GM19324 (cell line): ENCODE measurements around the gene MAST1.

ENCODE experiments used
- ATAC-seq: cut with Tn5 transposase; IDR thresholded peaks from one replicate; pipeline ENCODE4 v1.9.1; 2021; ENCODE audit warnings: mild to moderate bottlenecking, moderate library complexity; ENCODE audit not compliant: unreplicated experiment, low FRiP score

MAST1 gene

GRCh38 chr19:12867120-12868099 is 29.1 kb downstream of the MAST1 start:
- no peak for ATAC-seq

GRCh38 chr19:12868540-12869112 is 30.3 kb downstream of the MAST1 start:
- ATAC-seq = no peak

- no peak for ATAC-seq
These were observed 33.4 kb downstream of the MAST1 start for GRCh38 chr19:12871681-12872080.

GRCh38 chr19:12872255-12872654 is 33.9 kb downstream of the MAST1 start:
- ATAC-seq = no peak

GRCh38 chr19:12872941-12873890 is 34.9 kb downstream of the MAST1 start:
- no peak for ATAC-seq

- no peak for ATAC-seq
These were observed 35.8 kb downstream of the MAST1 start for GRCh38 chr19:12873891-12874745.

- ATAC-seq = no peak
These were observed 36.8 kb downstream of the MAST1 start for GRCh38 chr19:12875086-12875485.

- no peak for ATAC-seq
These were observed 42.3 kb downstream of the MAST1 start for GRCh38 chr19:12880551-12881171.

- peak; percentile 80 for ATAC-seq
These were observed 43.0 kb downstream of the MAST1 start, which contains the start of gene DNASE2 for GRCh38 chr19:12881172-12881808. Gene DNASE2, minus strand, starts transcription at chr19:12881449. Its CDS starts 74 bp downstream, at chr19:12881375.

- ATAC-seq = no peak
These were observed 44.3 kb downstream of the MAST1 start for GRCh38 chr19:12882589-12882988.

- no peak for ATAC-seq
These were observed 45.9 kb downstream of the MAST1 start for GRCh38 chr19:12884202-12884601.

GRCh38 chr19:12884627-12884925 is 46.3 kb downstream of the MAST1 start:
- ATAC-seq = no peak

GRCh38 chr19:12884926-12885748 is 46.8 kb downstream of the MAST1 start:
- peak; percentile 30 for ATAC-seq

- ATAC-seq = no peak
These were observed 47.7 kb downstream of the MAST1 start for GRCh38 chr19:12885749-12886650.

GRCh38 chr19:12886651-12886968 is 48.3 kb downstream of the MAST1 start:
- no peak for ATAC-seq

- no peak for ATAC-seq
These were observed 48.8 kb downstream of the MAST1 start, which contains the start of gene KLF1 for GRCh38 chr19:12886969-12887747. Gene KLF1, minus strand, starts transcription at chr19:12887201. Its CDS starts 61 bp downstream, at chr19:12887140.
